UCSD-AML1 (cell line): ENCODE data around the gene SMIM5.
"Not testable (repeated sequence)": the region's sequence is repeated elsewhere in the genome, so short reads cannot be mapped to it uniquely, and the experiment has no call there.

Experiments
- DNase-seq: peaks from one replicate; lab custom pipeline; 2025; ENCODE audit not compliant: unreplicated experiment; lab: John Stamatoyannopoulos, UW

The SMIM5 gene

GRCh38 chr17:75632863-75633485 is at the start of gene SMIM5:
SMIM5 (plus strand) TSS chr17:75633434; CDS start chr17:75640202, 6,768 bp downstream.
- peak; percentile 77 for DNase-seq

- no peak for DNase-seq
Observed at GRCh38 chr17:75584849-75585175, 48.4 kb upstream of the SMIM5 start.

- DNase-seq: peak; percentile 84
Observed at GRCh38 chr17:75587675-75588595, 45.3 kb upstream of the SMIM5 start, which contains the start of gene MYO15B. MYO15B (plus strand) TSS chr17:75587800; CDS start chr17:75588058, 258 bp downstream.

- no peak for DNase-seq
Observed at GRCh38 chr17:75588596-75589011, 44.6 kb upstream of the SMIM5 start.

- peak; percentile 95 for DNase-seq
Observed at GRCh38 chr17:75589012-75589918, 44.0 kb upstream of the SMIM5 start.

GRCh38 chr17:75589919-75590303 is 43.3 kb upstream of the SMIM5 start:
- DNase-seq: no peak

GRCh38 chr17:75590314-75590761 is 42.9 kb upstream of the SMIM5 start:
- DNase-seq: no peak

GRCh38 chr17:75590849-75591721 is 42.1 kb upstream of the SMIM5 start:
- no peak for DNase-seq

- no peak for DNase-seq
Observed at GRCh38 chr17:75591722-75592302, 41.4 kb upstream of the SMIM5 start.

- DNase-seq: no peak
Observed at GRCh38 chr17:75592348-75593020, 40.8 kb upstream of the SMIM5 start.

GRCh38 chr17:75593430-75593829 is 39.8 kb upstream of the SMIM5 start:
- DNase-seq: not testable (repeated sequence)

- no peak for DNase-seq
Observed at GRCh38 chr17:75594499-75595283, 38.5 kb upstream of the SMIM5 start.

- DNase-seq: no peak
Observed at GRCh38 chr17:75595284-75595919, 37.8 kb upstream of the SMIM5 start.

- no peak for DNase-seq
Observed at GRCh38 chr17:75595920-75596313, 37.3 kb upstream of the SMIM5 start.

GRCh38 chr17:75596320-75597087 is 36.7 kb upstream of the SMIM5 start:
- DNase-seq: no peak

GRCh38 chr17:75601057-75601987 is 31.9 kb upstream of the SMIM5 start:
- peak; percentile 66 for DNase-seq
